HG03108 (cell line): ENCODE results near the gene PI4K2B.
"Not testable (repeated sequence)": the region's sequence is repeated elsewhere in the genome, so short reads cannot be mapped to it uniquely, and the experiment has no call there.

ENCODE experiments used
- ATAC-seq: cut with Tn5 transposase; IDR thresholded peaks from one replicate; pipeline ENCODE4 v1.9.1; 2021; ENCODE audit warnings: moderate library complexity; ENCODE audit not compliant: unreplicated experiment

Gene PI4K2B

GRCh38 chr4:25233737-25234389, at the start of gene PI4K2B:
PI4K2B (plus strand) TSS chr4:25234033; CDS start chr4:25234164, 131 bp downstream.
- peak; percentile 62 for ATAC-seq

- no peak for ATAC-seq
Measured at GRCh38 chr4:25184056-25184455, 49.8 kb upstream of the PI4K2B start.

DNA sequence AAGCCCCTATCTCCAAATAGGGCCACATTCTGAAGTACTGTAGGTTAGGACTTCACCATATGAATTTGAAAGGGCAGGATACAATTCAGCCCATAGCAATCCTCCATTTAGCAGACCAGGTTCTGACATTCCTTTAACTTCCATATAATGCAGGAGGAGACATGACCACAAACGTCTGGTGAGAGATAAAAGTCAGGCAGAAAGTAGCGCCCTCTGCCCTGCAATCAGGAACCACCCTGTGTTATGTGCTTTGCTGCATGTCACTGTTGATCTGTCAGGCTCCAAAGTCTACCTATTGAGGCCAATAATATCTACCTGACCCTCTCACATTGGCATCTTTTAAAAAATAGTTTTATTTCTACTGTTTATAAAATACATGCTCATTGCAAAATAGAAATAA, 43.4 kb upstream of the PI4K2B start:
- ATAC-seq: no peak

DNA sequence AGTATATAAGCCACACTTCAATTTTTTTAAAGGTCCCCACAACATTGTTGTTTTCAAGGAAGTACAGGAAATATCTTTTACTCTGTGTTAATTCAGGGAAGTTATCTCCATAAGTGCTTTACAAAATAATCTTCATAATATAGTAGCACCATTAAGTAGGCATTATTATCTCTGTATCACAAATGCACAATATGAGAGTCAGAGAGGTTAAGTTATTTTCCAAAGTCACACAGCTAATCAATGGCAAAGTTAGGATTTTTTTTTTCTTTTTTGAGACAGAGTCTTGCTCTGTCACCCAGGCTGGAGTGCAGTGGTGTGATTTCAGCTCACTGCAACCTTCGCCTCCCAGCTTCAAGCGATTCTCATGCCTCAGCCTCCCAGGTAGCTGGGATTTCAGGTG, 35.1 kb upstream of the PI4K2B start:
- ATAC-seq: no peak

DNA sequence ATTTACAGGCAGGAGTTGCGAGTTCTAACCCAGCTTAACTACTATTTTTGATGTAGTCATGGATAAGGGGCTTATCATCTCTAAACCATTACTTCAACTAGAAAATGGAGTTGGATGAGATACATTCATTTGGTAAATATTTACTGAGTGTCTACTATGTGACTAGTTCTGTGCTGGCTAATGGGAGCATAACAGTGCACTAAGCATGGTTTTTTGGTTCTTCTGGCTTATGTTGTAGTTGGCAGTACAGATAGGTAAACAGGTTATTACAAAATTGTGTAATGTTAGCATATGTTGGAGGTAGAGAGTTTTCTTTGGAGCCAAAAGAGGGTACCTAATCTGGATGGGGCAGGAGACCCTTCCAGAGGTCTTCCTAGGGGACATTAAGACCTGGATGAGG, 25.8 kb upstream of the PI4K2B start:
- ATAC-seq: no peak

- ATAC-seq: no peak
Measured at GRCh38 chr4:25209702-25210101, 24.1 kb upstream of the PI4K2B start.

GRCh38 chr4:25211721-25212120, 22.1 kb upstream of the PI4K2B start:
- no peak for ATAC-seq

GRCh38 chr4:25212822-25213221, 21.0 kb upstream of the PI4K2B start:
- ATAC-seq: no peak

GRCh38 chr4:25213347-25213979, 20.4 kb upstream of the PI4K2B start:
- no peak for ATAC-seq

GRCh38 chr4:25214750-25215149, 19.1 kb upstream of the PI4K2B start:
- not testable (repeated sequence) for ATAC-seq

- no peak for ATAC-seq
Measured at GRCh38 chr4:25215511-25215910, 18.3 kb upstream of the PI4K2B start.

DNA sequence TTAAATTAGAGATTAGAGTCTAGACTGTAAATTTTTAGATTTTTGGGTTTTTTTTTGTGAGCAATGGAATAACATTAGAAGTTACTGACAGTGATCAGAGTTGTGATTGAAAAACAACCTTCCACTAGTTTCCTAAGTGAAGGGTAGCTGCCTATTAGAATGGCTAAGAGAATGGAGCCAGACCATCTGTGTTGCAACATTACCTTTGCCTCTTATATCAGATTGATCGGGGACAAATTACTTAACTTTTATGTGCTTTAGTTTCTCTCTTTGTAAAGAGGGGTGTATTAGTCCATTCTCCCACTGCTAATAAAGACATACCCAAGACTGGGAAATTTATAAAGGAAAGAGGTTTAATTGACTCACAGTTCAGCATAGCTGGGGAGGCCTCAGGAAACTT, 12.5 kb upstream of the PI4K2B start:
- no peak for ATAC-seq

- ATAC-seq: no peak
Measured at GRCh38 chr4:25223802-25224375, 9.9 kb upstream of the PI4K2B start.

DNA sequence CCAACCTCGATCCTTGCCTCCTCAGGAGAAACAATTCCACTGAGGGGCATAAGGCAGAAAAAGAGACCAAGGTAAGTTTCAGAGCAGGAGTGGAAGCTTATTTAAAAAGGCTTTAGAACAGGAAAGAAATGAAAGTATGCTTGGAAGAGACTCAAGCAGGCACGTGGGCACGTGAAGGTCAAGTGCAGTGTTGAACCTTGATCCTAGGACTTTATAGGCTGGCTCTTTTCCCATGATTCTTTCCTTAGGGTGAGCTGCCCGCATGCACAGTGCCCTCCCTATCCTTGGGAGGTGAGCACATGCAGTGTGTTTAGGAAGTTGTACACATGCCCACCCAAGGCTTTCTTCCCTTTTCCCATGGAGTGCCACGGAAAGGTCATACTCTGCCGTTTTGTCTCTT, 4.0 kb upstream of the PI4K2B start:
- ATAC-seq: no peak

DNA sequence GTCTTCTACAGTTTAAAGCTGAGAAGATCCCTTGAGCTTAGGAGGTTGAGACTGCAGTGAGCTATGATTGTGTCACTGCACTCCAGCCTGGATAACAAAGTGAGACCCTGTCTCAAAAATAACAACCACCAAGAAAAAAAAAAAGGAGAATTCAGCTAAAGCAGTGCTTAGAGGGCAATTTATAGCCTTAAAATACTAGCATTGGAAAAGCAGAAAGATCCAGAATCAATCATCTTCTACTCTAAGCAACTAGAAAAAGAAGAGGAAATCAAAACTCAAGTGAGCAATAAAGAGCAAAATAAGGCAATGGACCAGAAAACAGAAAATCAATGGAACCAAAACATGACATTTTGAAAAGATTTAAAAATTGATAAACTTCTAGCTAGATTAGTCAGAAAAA, 639 bp upstream of the PI4K2B start:
- ATAC-seq: no peak

DNA sequence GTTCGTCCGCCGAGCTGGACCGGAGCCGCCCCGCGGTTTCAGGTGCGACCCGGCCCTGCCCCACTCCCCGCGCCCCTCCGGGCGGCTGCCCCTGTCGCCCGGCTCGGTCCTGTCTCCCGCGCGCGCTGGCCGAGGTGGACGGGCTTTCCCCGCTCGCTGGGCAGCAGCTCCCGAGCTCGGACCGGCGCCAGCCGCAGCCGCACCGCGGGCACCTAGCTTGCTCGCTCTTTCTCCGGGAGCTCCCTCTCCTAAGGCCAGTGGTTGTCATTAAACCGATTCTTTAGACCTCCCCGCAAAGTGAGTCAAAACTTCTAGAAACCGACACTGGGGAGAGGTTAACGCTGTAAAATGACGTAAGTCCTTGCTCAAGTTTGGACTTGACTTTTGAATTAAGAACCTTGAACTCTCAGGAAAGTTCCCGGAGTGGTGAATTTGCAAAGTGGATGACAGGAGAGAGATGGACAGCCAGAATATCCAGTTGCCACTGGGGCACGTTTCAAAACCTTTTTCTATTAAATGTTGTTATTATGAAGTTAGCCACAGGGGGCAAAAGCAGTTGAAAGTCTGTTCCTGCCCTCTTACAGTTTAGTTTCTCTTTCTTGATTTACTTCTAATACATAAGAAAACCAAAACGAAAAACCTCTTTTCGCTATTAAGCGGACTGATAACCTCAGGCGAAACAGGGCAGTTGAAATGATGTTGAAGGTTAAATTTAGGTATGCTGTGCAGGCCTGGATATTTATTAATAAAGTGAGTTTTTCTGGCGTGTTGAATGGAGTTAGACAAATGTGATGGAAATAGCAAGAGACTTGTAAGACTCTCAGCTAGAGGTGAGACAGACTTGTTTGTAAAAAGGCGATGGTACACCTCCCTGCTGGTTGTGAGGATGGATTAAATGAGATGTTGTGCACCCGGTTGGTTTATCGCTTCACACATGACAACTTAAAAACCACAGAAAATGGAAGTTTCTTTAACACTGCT, 847 bp downstream of the PI4K2B start:
- peak; percentile 62 for ATAC-seq

- ATAC-seq: no peak
Measured at GRCh38 chr4:25235401-25235800, 1.6 kb downstream of the PI4K2B start.

GRCh38 chr4:25236030-25236429, 2.2 kb downstream of the PI4K2B start:
- not testable (repeated sequence) for ATAC-seq

DNA sequence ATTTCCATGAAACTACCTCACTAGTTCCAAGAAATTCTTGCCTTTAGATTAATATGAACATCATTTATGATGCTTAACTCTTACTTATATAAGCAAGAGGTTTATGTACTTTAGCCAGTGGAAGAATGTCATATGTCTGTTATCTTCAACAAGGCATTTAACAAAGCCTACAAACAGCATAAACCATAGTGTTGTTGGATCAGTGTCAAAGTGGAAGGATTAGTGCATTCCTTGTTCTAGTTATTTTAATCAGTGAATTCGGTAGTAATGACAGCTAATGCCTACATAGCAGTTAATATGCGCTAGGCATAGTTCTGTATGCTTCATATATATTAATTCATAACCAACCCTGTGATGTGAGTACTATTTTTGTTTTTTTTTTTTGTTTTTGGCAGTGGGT, 3.1 kb downstream of the PI4K2B start:
- no peak for ATAC-seq

DNA sequence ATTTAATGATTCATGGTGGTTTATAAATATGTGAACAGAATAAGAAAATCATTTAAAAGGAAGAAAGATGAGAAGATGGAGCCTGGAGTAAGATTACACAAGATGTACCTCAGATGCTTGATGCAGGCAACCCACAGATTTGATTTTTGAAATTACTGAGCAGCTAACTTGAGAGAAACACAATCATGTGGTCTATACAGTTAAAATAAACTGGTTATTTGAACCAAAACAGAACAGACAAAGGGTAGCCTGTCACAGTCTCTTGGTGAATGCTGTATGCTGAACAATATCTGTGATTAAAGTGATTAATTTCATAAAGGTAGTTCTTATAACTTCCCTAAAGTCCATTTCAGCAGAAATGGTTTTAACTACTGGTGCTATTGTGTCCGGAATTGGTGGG, 4.2 kb downstream of the PI4K2B start:
- no peak for ATAC-seq

- not testable (repeated sequence) for ATAC-seq
Measured at GRCh38 chr4:25239528-25239927, 5.7 kb downstream of the PI4K2B start.
